K562 (cell line): ENCODE results near the gene AP3B2. TPM values are rescaled to one million over a fixed set of nuclear protein-coding genes. Genes with fewer than 3 reads are reported as not detected.

ENCODE experiments used
- CEBPB ChIP-seq: fragments of 450-650 bp; IDR thresholded peaks from 2 replicates; pipeline ENCODE4 v1.6.1; 2016; ENCODE audit warnings: missing genetic modification characterization, missing compliant biosample characterization
- GMEB1 ChIP-seq: fragments of 250-450 bp; sonication (Bioruptor Pico); IDR thresholded peaks from 2 replicates; pipeline ENCODE4 v1.4.0; 2020; ENCODE audit warnings: mild to moderate bottlenecking
- JUND ChIP-seq, 2 experiments: IDR thresholded peaks; 2 replicates in 1 of 2; 3 replicates in 1 of 2; pipeline ENCODE4 v1.6.1; 2011; ENCODE audit warnings: borderline replicate concordance in 2 of 2, low read depth in 2 of 2, low read length in 2 of 2, improper control_type of control experiment in 1 of 2, missing biosample characterization in 1 of 2, missing genetic modification characterization in 1 of 2, missing genetic modification reagents in 1 of 2
- PHTF2 ChIP-seq: fragments of 250-450 bp; sonication (Bioruptor Pico); IDR thresholded peaks from 2 replicates; pipeline ENCODE4 v1.5.0; 2021; ENCODE audit warnings: mild to moderate bottlenecking
- SIRT6 ChIP-seq: IDR thresholded peaks from one replicate; pipeline ENCODE4 v1.6.1; 2012; ENCODE audit warnings: low read depth, mild to moderate bottlenecking, control low read depth, inconsistent platforms, low read length, moderate library complexity
- ZBED1 ChIP-seq: IDR thresholded peaks from 2 replicates; pipeline ENCODE4 v1.6.1; 2014
- ZNF639 ChIP-seq, 2 experiments: fragments of 200-800 bp in 1 of 2; sonication (Bioruptor generic) in 1 of 2; sonication (generic) in 1 of 2; formaldehyde crosslinking in 1 of 2; IDR thresholded peaks in 1 of 2; conservative IDR thresholded peaks in 1 of 2; 2 replicates each; pipeline versions ENCODE4 v1.5.0 to v1.6.1; 2016 to 2020; ENCODE audit warnings: missing compliant biosample characterization in 1 of 2, missing genetic modification characterization in 1 of 2, missing genetic modification reagents in 1 of 2
- polyA plus RNA-seq, 8 experiments: library from polyadenylated mRNA; depleted of rRNA in 4 of 8; stranded (reverse) in 5 of 8; unstranded in 3 of 8; fragments of >200 nt; fragmentation: Nextera tagmentation in 2 of 8; fragmentation: Illumina TruSeq in 1 of 8; extraction: Ambion mirVana in 2 of 8; extraction: Trizol in 1 of 8; gene quantifications; 2 replicates each; pipeline versions ENCODE4 v1.2.1 to v1.2.3, GENCODE V29; 2011 to 2014; ENCODE audit warnings: inconsistent platforms in 1 of 8, missing spikeins in 1 of 8
- total RNA-seq, 7 experiments: library from RNA; depleted of rRNA in 6 of 7; stranded (reverse); fragments of >200 nt in 6 of 7; fragmentation: Illumina TruSeq in 2 of 7; extraction: Trizol in 2 of 7; gene quantifications; 2 replicates each; pipeline versions ENCODE4 v1.2.1 to v1.2.3, GENCODE V29; 2011 to 2021; ENCODE audit warnings: low replicate concordance in 1 of 7
- TF ChIP-seq, protein P1 (sequence below): sonication (generic); formaldehyde crosslinking; IDR thresholded peaks from 2 replicates; pipeline ENCODE4 v1.8.1; 2023; ENCODE audit warnings: missing genetic modification reagents, mild to moderate bottlenecking, borderline replicate concordance
- TF ChIP-seq, protein P2 (sequence below), 2 experiments: fragments of 450-650 bp; IDR thresholded peaks; 2 replicates each; pipeline ENCODE4 v1.6.1; 2016; ENCODE audit warnings: mild to moderate bottlenecking in 2 of 2, borderline replicate concordance in 1 of 2, low read depth in 1 of 2, moderate library complexity in 1 of 2

AP3B2 gene
- total and polyA plus RNA-seq, 9 of the 15 experiments (the other 6 are each of a cell fraction or from before 2014, with no cell fraction given): 0.03 to 0.15 (median 0.10) TPM; not detected in 2

DNA sequence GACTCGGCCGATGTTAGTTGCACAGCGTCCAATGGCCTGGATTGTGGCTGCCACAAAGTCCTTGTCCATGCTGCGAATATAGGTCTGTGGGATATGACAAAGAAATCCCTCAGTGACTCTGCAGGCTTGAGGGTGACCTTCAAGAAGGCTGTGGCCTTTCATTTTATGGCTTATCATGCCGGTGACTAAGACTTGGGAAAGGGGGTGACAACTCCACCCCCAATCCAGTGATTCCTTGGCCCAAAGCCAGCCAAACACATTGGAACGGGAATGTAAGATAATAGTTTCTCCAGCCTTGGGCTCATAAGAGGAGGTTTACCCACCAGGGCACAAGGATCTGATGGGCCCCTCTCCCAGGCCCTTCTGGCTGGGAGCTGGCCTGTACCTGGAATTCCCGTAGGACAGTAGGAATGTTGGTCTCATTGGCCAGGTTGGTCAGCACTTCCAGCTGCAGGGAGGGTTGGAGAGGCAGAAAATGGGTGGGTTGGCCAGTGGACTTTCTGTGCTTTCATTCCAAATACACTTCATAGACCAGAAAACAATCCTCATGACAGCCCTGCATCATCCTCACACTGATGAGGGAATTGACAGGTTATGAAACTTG, 31.9 kb downstream of the AP3B2 start (continued):
- TF ChIP-seq, protein P1, sequence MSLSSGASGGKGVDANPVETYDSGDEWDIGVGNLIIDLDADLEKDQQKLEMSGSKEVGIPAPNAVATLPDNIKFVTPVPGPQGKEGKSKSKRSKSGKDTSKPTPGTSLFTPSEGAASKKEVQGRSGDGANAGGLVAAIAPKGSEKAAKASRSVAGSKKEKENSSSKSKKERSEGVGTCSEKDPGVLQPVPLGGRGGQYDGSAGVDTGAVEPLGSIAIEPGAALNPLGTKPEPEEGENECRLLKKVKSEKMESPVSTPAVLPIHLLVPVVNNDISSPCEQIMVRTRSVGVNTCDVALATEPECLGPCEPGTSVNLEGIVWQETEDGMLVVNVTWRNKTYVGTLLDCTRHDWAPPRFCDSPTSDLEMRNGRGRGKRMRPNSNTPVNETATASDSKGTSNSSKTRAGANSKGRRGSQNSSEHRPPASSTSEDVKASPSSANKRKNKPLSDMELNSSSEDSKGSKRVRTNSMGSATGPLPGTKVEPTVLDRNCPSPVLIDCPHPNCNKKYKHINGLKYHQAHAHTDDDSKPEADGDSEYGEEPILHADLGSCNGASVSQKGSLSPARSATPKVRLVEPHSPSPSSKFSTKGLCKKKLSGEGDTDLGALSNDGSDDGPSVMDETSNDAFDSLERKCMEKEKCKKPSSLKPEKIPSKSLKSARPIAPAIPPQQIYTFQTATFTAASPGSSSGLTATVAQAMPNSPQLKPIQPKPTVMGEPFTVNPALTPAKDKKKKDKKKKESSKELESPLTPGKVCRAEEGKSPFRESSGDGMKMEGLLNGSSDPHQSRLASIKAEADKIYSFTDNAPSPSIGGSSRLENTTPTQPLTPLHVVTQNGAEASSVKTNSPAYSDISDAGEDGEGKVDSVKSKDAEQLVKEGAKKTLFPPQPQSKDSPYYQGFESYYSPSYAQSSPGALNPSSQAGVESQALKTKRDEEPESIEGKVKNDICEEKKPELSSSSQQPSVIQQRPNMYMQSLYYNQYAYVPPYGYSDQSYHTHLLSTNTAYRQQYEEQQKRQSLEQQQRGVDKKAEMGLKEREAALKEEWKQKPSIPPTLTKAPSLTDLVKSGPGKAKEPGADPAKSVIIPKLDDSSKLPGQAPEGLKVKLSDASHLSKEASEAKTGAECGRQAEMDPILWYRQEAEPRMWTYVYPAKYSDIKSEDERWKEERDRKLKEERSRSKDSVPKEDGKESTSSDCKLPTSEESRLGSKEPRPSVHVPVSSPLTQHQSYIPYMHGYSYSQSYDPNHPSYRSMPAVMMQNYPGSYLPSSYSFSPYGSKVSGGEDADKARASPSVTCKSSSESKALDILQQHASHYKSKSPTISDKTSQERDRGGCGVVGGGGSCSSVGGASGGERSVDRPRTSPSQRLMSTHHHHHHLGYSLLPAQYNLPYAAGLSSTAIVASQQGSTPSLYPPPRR (CRISPR knock-in tag): no peak
- TF ChIP-seq SIRT6: no peak
- TF ChIP-seq, protein P2, sequence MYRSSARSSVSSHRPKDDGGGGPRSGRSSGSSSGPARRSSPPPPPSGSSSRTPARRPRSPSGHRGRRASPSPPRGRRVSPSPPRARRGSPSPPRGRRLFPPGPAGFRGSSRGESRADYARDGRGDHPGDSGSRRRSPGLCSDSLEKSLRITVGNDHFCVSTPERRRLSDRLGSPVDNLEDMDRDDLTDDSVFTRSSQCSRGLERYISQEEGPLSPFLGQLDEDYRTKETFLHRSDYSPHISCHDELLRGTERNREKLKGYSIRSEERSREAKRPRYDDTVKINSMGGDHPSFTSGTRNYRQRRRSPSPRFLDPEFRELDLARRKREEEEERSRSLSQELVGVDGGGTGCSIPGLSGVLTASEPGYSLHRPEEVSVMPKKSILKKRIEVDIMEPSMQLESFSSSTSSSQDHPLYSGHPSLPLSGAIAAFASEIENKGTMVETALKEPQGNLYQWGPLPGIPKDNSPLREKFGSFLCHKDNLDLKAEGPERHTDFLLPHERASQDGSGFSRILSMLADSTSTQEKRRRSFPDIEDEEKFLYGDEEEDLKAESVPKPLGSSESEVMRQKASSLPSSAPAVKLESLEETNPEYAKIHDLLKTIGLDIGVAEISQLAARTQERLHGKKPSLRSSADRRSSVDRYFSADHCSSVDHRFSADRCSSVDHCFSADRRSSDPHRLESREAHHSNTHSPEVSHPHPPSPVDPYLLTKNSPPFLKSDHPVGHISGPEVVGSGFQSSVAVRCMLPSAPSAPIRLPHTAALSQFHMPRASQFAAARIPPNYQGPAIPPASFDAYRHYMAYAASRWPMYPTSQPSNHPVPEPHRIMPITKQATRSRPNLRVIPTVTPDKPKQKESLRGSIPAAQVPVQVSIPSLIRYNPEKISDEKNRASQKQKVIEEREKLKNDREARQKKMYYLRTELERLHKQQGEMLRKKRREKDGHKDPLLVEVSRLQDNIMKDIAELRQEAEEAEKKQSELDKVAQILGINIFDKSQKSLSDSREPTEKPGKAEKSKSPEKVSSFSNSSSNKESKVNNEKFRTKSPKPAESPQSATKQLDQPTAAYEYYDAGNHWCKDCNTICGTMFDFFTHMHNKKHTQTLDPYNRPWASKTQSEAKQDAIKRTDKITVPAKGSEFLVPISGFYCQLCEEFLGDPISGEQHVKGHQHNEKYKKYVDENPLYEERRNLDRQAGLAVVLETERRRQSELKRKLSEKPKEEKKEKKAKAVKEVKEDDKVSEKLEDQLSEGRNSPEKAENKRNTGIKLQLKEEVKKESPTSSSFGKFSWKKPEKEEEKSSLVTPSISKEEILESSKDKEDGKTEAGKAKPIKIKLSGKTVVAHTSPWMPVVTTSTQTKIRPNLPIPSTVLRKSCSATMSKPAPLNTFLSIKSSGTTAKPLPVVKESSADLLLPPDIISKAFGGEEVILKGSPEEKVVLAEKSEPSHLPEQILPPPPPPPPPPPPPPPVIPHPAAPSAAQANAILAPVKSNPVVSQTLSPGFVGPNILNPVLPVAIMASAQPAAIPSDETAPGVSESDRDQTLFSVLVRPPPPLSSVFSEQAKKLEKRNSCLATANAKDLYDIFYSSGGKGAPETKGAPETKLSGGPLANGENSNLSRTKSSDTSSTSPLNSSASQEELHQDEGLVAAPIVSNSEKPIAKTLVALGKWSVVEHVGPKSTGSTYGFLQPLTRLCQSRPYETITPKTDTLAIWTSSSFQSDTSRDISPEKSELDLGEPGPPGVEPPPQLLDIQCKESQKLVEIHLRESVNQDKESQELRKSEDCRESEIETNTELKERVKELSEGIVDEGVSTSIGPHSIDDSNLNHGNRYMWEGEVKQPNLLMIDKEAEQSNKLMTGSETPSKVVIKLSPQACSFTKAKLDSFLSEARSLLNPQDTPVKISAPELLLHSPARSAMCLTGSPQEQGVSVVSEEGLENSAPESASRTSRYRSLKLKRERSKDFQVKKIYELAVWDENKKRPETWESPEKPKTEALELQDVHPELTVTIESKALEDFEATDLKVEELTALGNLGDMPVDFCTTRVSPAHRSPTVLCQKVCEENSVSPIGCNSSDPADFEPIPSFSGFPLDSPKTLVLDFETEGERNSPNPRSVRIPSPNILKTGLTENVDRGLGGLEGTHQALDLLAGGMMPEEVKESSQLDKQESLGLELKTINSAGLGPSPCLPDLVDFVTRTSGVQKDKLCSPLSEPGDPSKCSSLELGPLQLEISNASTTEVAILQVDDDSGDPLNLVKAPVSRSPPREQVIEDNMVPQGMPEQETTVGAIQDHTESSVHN (IDR thresholded peaks at IDR 0.05; ENCODE audit: borderline replicate concordance in 1 of 2, low read depth in 1 of 2): no peak
- no peak for TF ChIP-seq PHTF2
- TF ChIP-seq ZBED1: no peak
- TF ChIP-seq CEBPB (tag): no peak
- TF ChIP-seq JUND (IDR thresholded peaks at IDR 0.05; ENCODE audit: borderline replicate concordance, low read depth, low read length): peak; percentile 82
- TF ChIP-seq JUND (tag; IDR thresholded peaks at IDR 0.05; ENCODE audit: borderline replicate concordance, low read depth, low read length): peak; percentile 86; the same call in 2 of the 3 replicates
- TF ChIP-seq ZNF639 (CRISPR knock-in tag; conservative IDR thresholded peaks at IDR 0.05 in 1 of 2, IDR thresholded peaks at IDR 0.05 in 1 of 2): no peak
- TF ChIP-seq GMEB1 (CRISPR knock-in tag): no peak
